Naive thymus-derived CD8-positive, alpha-beta T cell (primary cell): ENCODE data around the gene TMEM132D. TPM values are rescaled to one million over a fixed set of nuclear protein-coding genes. Genes with fewer than 3 reads are reported as not detected.

ENCODE experiments used
- ATAC-seq, 2 donors: fragments of 150-1000 bp; cut with Tn5 transposase in 1 of 2; sonication (Bioruptor Pico), chemical (Tn5 transposase) in 1 of 2; 1 replicate in 1 of 2; 2 replicates in 1 of 2; pipeline ENCODE4 v1.10.0; 2021; ENCODE audit warnings: mild to moderate bottlenecking in 2 of 2, moderate library complexity in 2 of 2
- POLR2A ChIA-PET: fragments of 350-600 bp; sonication (Branson Sonifier 250); formaldehyde crosslinking; loops from one replicate; lab custom pipeline; 2021; ENCODE audit warnings: antibody characterized with exemption; lab: Charles Lee
- DNase-seq, 10 donors: peaks; one replicate each; pipeline versions ENCODE4 v3.0.0 to v3.0.0-alpha.2; 2020 to 2022
- H3K27ac Mint-ChIP-seq, 10 donors: one replicate each; pipeline ENCODE4 v1.8.0; 2020 to 2022; ENCODE audit warnings: mild to moderate bottlenecking in 10 of 10, mixed read lengths in 10 of 10, moderate library complexity in 4 of 10, inconsistent platforms in 1 of 10
- H3K27me3 Mint-ChIP-seq, 5 donors: one replicate each; pipeline ENCODE4 v1.8.0; 2021 to 2022; ENCODE audit warnings: mixed read lengths in 5 of 5
- H3K36me3 Mint-ChIP-seq, 3 donors: one replicate each; pipeline ENCODE4 v1.8.0; 2020 to 2022; ENCODE audit warnings: mixed read lengths in 3 of 3, mild to moderate bottlenecking in 2 of 3, inconsistent platforms in 1 of 3
- H3K4me1 Mint-ChIP-seq, 4 donors: one replicate each; pipeline ENCODE4 v1.8.0; 2021 to 2022; ENCODE audit warnings: mixed read lengths in 4 of 4
- H3K4me3 Mint-ChIP-seq, 10 donors: one replicate each; pipeline ENCODE4 v1.8.0; 2020 to 2022; ENCODE audit warnings: mild to moderate bottlenecking in 10 of 10, mixed read lengths in 10 of 10, moderate library complexity in 6 of 10, inconsistent platforms in 1 of 10
- H3K9me3 Mint-ChIP-seq, 9 donors: one replicate each; pipeline ENCODE4 v1.8.0; 2020 to 2022; ENCODE audit warnings: mixed read lengths in 9 of 9, mild to moderate bottlenecking in 3 of 9, inconsistent platforms in 1 of 9, moderate library complexity in 1 of 9
- polyA plus RNA-seq, 3 donors: library from polyadenylated mRNA; unstranded; fragments of 300-500 nt; fragmentation: Illumina TruSeq; gene quantifications; one replicate each; pipeline ENCODE4 v1.2.3, GENCODE V29; 2021
- total RNA-seq, 8 experiments: library from RNA in 2 of 8; stranded (reverse) in 2 of 8; gene quantifications; one replicate each; pipeline ENCODE4 v1.2.3 and lab custom pipeline; 2021 to 2026

Gene TMEM132D
- total and polyA plus RNA-seq, 5 experiments from 2014 or later = not detected

DNA sequence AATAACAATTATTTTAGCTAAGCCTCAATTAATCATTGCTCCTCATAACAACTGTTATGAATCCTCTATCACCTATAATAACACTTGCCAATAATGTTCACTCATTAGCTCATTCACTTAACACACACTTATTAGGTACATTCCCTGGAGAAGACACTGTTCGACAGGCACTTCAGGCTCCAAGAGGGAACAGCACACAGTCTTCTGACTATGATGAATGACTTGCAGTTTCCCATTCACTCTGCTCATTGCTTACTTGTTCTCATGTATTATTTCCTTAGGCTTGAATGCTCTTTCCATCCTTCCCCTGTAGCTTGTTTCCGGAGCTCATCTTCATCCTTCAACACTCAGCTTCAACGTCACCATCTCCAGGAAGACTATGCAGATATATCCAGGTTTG is 437.3 kb downstream of the TMEM132D start:
- DNase-seq (no peak), ATAC-seq (no peak)
- H3K9me3 Mint-ChIP-seq = peaks cover 0 to 12% (median 5%) of the 10 kb centered on the region in 9 donors
- H3K36me3 Mint-ChIP-seq = peaks cover 0 to 7% (median 0%) of the 10 kb centered on the region in 3 donors
- no peaks in the 10 kb centered on the region for H3K27me3 Mint-ChIP-seq
- H3K4me3 Mint-ChIP-seq = no peak overlapping the region
- H3K4me1 Mint-ChIP-seq = no peaks in the 10 kb centered on the region
- POLR2A ChIA-PET = no interaction called here
- no peak overlapping the region for H3K27ac Mint-ChIP-seq

DNA sequence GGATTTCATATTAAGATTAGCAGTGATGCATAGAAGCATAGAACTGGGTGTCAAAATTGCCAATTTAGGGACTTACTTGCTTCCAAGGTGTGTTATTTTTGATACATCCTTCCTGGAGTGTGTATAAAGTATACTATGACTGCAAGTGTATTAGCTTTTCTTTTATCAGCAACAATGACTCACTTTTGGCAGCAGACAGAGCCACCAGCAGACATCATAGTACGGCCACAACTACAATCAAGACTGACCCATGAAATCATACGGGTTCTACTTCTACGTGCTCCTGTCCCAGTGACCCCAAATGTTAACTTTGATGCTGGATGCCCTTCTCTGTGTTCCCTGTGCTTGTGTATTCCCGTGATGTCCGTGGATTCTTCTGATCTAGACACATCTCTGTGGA is 443.9 kb downstream of the TMEM132D start:
- no peak overlapping the region for H3K27ac Mint-ChIP-seq
- peaks cover 0 to 27% (median 3%) of the 10 kb centered on the region in 9 donors for H3K9me3 Mint-ChIP-seq
- H3K27me3 Mint-ChIP-seq = no peaks in the 10 kb centered on the region
- no peak overlapping the region for H3K4me3 Mint-ChIP-seq
- POLR2A ChIA-PET = no interaction called here
- no peak for ATAC-seq
- H3K4me1 Mint-ChIP-seq = no peaks in the 10 kb centered on the region
- no peak for DNase-seq
- H3K36me3 Mint-ChIP-seq = no peaks in the 10 kb centered on the region

DNA sequence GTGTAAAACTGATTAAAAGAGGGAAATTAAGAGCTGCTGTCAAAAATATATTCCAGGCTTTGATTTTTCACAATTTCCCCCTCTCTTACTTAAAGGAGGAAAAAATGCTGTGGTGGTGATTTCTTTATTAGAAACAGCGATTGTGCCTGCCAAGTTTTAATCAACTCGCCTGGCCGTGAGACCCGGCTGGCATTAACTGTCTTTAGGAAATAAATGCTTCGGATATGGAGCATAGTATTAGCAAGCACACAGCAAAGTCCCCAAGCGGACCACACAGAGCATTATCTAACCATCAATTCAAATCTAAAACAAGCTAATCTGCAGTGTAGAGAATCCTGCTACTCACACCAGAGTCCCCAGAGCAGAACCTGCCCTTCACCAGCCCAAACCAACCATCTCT is 457.1 kb downstream of the TMEM132D start:
- Mint-ChIP-seq H3K4me3 (no peak overlapping the region), H3K9me3 (peaks cover 0 to 7% (median 2%) of the 10 kb centered on the region in 9 donors), H3K27me3 (peaks cover 0 to 5% (median 0%) of the 10 kb centered on the region in 5 donors), H3K27ac (no peak overlapping the region), H3K4me1 (no peaks in the 10 kb centered on the region), H3K36me3 (no peaks in the 10 kb centered on the region)
- no peak for DNase-seq
- no peak for ATAC-seq
- POLR2A ChIA-PET = no interaction called here

DNA sequence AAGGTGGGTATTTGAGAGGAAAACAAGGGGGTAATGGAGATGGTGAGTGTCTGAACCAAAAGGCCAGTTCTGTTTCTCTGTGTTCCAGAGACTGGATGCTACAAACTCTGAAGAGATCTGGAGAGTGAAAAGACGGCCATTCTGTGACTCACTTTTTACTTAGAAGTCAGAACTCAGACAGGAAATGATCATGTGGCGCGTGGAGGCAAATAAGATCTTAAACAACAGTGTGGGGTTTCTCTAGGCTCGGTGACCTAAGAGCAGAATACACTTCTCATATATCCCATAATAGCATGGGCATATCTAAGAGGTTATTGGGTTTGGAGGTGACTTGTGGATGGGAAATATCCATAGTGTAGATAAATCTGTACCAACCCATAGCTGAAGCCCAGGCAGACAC is 463.5 kb downstream of the TMEM132D start:
- no peak overlapping the region for H3K27ac Mint-ChIP-seq

DNA sequence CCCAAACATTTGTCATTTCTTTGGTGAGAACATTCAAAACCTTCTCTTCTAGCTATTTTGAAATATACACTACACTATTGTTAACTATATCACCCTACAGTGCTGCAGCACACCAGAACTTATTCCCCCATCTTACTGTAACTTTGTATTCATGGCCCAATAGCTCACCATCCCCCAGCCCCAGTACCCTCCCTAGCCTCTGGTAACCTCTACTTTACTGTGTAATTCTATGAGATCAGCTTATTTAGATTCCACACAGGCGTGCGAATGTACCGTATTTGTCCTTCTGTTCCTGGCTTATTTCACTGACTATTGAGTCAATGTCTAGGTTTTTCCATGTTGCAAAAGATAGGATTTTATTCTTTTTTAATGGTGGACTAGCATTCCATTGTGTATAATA is 469.0 kb downstream of the TMEM132D start:
- POLR2A ChIA-PET = no interaction called here
- ATAC-seq (no peak), DNase-seq (no peak)
- no peaks in the 10 kb centered on the region for H3K27me3 Mint-ChIP-seq
- peaks cover 0 to 43% (median 13%) of the 10 kb centered on the region in 9 donors for H3K9me3 Mint-ChIP-seq
- H3K4me1 Mint-ChIP-seq = no peaks in the 10 kb centered on the region
- H3K4me3 Mint-ChIP-seq = no peak overlapping the region
- no peak overlapping the region for H3K27ac Mint-ChIP-seq
- no peaks in the 10 kb centered on the region for H3K36me3 Mint-ChIP-seq

More for the DNA sequence above, 463.5 kb downstream of the TMEM132D start:
- H3K4me1 Mint-ChIP-seq = no peaks in the 10 kb centered on the region
- ATAC-seq (no peak), DNase-seq (no peak)
- no peak overlapping the region for H3K4me3 Mint-ChIP-seq
- no peaks in the 10 kb centered on the region for H3K36me3 Mint-ChIP-seq
- H3K9me3 Mint-ChIP-seq = peaks cover 0 to 27% (median 13%) of the 10 kb centered on the region in 9 donors
- H3K27me3 Mint-ChIP-seq = peaks cover 0 to 5% (median 0%) of the 10 kb centered on the region in 5 donors
- POLR2A ChIA-PET = no interaction called here

DNA sequence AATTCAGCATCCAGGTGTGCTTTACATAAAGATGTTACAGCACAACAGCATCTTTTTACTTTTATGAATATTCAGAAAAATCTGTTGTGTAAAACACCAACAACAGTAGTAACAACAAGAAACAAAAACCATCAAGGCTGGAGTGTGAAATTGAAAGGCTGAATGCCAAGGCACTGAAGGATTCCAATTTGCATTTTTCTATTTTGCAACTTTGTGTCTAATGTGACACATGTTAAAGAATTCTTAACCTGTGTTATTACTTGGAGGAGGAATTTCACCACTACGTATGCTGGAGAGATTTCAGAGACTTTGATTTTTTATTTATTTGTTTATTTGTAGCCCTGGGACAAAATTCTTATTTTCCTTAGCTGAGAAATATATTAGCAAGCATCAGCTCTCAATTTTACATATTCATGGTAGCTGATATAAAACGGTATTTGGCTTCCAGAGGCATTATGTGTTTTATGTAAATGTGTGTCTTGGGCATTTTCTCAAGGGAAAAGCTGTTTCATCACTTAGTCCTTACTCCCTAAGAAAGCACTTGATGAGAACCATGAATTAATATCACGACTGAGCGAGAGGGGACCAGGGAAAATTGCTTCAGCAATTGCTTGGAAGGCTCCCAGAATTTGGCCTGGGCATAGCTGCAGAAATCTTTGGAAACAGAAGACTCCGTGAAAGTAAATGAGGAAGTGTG is 475.4 kb downstream of the TMEM132D start:
- H3K4me1 Mint-ChIP-seq = no peaks in the 10 kb centered on the region
- no peak overlapping the region for H3K27ac Mint-ChIP-seq
- no peaks in the 10 kb centered on the region for H3K36me3 Mint-ChIP-seq
- POLR2A ChIA-PET = no interaction called here
- peaks cover 0 to 17% (median 5%) of the 10 kb centered on the region in 9 donors for H3K9me3 Mint-ChIP-seq
- peaks cover 0 to 3% (median 0%) of the 10 kb centered on the region in 5 donors for H3K27me3 Mint-ChIP-seq
- DNase-seq (no peak), ATAC-seq (no peak)
- no peak overlapping the region for H3K4me3 Mint-ChIP-seq

DNA sequence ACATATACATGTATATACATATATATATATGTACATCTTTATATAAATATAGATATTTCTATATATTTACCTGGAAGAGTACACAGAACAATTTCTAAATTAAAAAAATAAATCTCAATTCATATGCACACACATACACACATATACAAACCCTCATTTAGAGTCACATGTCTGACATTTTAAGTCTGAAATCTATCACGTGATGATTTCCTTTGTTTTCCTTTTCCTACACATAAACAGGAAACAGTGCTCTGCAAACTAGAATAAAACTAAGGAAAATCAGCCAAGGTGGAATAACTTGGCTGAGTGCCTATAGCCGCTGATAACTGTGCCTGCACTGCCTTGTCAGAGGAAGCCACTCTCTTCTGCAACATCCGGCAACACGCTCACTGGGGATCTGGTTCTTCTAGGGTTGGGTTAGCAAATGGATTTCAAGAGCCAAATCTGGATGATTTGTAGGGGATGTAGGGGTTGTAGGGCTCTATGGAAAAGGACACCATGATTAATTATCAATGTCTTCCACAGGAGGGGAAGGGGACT is 480.7 kb downstream of the TMEM132D start:
- no peak for ATAC-seq
- H3K9me3 Mint-ChIP-seq = peaks cover 0 to 15% (median 5%) of the 10 kb centered on the region in 9 donors

DNA sequence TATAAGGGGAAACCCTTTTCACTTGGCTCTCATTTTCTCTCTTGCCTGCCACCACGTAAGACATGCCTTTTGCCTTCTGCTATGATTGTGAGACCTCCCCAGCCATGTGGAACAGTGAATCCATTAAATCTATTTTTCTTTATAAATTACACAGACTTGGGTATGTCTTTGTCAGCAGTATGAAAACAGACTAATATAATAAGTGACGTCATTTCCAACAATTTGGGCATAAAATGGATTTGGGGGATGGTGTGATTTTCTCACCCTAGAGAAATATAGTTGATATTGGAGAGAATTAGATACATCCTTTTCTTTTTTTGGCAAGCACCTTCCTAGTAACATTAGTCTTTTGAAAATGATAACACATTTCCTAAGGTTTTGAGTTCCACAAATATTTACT is 490.5 kb downstream of the TMEM132D start:
- no peak for DNase-seq
- Mint-ChIP-seq H3K4me1 (no peaks in the 10 kb centered on the region), H3K36me3 (no peaks in the 10 kb centered on the region), H3K27me3 (peaks cover 0 to 3% (median 0%) of the 10 kb centered on the region in 5 donors), H3K27ac (no peak overlapping the region), H3K9me3 (peaks cover 0 to 25% (median 9%) of the 10 kb centered on the region in 9 donors), H3K4me3 (no peak overlapping the region)
- ATAC-seq = no peak
- POLR2A ChIA-PET = no interaction called here

More for the DNA sequence above, 480.7 kb downstream of the TMEM132D start:
- Mint-ChIP-seq H3K36me3 (no peaks in the 10 kb centered on the region), H3K27me3 (peaks cover 0 to 3% (median 0%) of the 10 kb centered on the region in 5 donors), H3K4me3 (no peak overlapping the region), H3K4me1 (no peaks in the 10 kb centered on the region), H3K27ac (no peak overlapping the region)
- DNase-seq = no peak
- POLR2A ChIA-PET = no interaction called here

DNA sequence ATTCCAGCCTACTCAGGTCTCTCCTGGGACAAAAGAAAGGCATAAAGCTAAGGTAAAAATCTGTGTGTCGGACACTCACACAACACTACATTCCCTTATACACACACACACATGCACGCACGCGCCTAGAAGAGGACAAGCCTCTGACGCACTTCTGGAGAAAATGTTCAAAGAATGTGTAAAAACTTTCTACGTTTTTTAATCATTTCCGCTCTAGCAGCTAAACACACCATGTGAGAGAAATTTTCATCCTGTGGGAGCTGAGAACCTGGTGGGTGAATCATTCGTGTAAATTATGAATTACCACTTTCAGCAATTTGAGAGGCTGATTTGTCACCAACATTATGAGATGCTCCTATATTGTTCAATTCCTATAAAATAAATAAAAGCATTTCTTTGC is 494.5 kb downstream of the TMEM132D start:
- Mint-ChIP-seq H3K4me1 (no peaks in the 10 kb centered on the region), H3K27me3 (peaks cover 0 to 4% (median 0%) of the 10 kb centered on the region in 5 donors), H3K9me3 (peaks cover 0 to 10% (median 3%) of the 10 kb centered on the region in 9 donors), H3K36me3 (no peaks in the 10 kb centered on the region), H3K4me3 (no peak overlapping the region), H3K27ac (no peak overlapping the region)
- ATAC-seq = no peak
- DNase-seq = no peak
- POLR2A ChIA-PET = no interaction called here

DNA sequence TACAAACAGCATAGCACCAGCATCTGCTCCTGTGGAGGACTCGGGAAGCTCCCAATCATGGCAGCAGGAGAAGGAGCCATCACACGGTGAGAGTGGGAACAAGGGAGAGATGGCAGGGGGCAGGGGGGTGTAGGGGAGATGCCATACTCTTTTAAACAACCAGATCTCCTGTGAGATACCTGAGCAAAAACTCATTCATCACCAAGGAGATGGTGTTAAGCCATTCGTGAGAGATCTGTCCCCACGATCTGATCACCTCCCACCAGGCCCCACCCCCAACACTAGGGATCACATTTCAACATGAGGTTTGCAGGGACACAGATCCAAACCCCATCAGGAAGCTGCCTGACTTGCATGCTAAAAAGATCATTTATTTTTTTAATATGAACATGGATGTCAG is 499.3 kb downstream of the TMEM132D start:
- POLR2A ChIA-PET = no interaction called here

DNA sequence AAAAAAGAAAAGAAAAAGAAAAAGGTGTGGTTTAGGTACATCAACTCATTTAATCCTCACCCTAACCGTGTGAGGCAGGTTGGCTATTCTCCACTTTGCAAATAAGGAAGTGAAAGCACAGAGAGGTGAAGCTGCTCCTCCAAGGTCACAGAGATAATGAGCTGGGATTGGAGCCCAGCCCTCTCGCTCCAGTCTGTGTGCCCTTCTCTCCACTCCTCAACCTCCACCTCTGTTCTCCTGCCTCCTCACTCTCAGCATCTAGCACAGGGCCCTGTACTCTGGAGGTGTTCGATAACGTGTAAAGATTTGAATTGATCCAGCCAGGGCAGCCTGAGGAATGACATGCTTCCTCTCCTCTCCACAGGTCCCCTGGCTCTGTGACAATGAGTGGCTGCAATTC is 502.3 kb downstream of the TMEM132D start:
- no peak overlapping the region for H3K4me3 Mint-ChIP-seq
- POLR2A ChIA-PET = no interaction called here
- H3K36me3 Mint-ChIP-seq = no peaks in the 10 kb centered on the region
- ATAC-seq (no peak), DNase-seq (no peak)
- H3K4me1 Mint-ChIP-seq = no peaks in the 10 kb centered on the region
- peaks cover 0 to 32% (median 7%) of the 10 kb centered on the region in 9 donors for H3K9me3 Mint-ChIP-seq
- H3K27me3 Mint-ChIP-seq = peaks cover 0 to 3% (median 0%) of the 10 kb centered on the region in 5 donors
- no peak overlapping the region for H3K27ac Mint-ChIP-seq

More for the DNA sequence above, 499.3 kb downstream of the TMEM132D start:
- DNase-seq (no peak), ATAC-seq (no peak)
- H3K4me1 Mint-ChIP-seq = no peaks in the 10 kb centered on the region
- peaks cover 0 to 3% (median 0%) of the 10 kb centered on the region in 5 donors for H3K27me3 Mint-ChIP-seq
- H3K4me3 Mint-ChIP-seq = no peak overlapping the region
- H3K27ac Mint-ChIP-seq = no peak overlapping the region
- no peaks in the 10 kb centered on the region for H3K36me3 Mint-ChIP-seq
- peaks cover 0 to 15% (median 4%) of the 10 kb centered on the region in 9 donors for H3K9me3 Mint-ChIP-seq

DNA sequence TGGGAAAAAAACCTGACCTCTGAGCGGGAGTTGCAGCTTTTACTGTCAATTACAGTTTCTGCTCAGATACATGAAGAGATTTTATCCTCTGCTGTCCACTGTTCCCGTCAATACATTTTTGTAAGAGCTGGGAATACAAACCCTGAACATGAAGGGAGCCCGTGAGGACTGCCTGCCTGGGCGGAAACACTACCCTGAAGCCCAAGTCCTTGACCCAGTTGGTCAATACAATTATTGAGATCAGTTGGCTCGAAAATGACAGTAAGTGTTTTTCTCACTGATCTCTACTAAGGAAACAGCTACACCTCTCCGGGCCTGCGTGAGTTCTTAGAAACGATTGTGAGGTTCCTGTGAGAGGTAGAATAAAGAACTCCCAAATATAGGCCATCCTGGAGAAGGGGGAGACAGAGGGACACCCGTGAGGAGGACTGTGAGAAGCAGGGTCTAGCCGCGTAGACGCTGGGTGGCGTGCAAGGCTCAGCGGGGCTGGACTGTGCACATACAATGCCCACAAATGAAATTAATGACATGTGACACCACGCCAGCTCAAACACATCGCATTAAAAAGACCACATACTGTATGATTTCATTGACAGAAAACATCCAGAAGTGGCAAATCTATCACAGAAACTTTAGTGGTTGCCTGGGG is 509.5 kb downstream of the TMEM132D start:
- no peaks in the 10 kb centered on the region for H3K36me3 Mint-ChIP-seq
- H3K27me3 Mint-ChIP-seq = no peaks in the 10 kb centered on the region
- H3K4me1 Mint-ChIP-seq = no peaks in the 10 kb centered on the region
- H3K4me3 Mint-ChIP-seq = no peak overlapping the region
- DNase-seq (no peak), ATAC-seq (no peak)
- POLR2A ChIA-PET = no interaction called here
- peaks cover 0 to 23% (median 4%) of the 10 kb centered on the region in 9 donors for H3K9me3 Mint-ChIP-seq
- no peak overlapping the region for H3K27ac Mint-ChIP-seq

DNA sequence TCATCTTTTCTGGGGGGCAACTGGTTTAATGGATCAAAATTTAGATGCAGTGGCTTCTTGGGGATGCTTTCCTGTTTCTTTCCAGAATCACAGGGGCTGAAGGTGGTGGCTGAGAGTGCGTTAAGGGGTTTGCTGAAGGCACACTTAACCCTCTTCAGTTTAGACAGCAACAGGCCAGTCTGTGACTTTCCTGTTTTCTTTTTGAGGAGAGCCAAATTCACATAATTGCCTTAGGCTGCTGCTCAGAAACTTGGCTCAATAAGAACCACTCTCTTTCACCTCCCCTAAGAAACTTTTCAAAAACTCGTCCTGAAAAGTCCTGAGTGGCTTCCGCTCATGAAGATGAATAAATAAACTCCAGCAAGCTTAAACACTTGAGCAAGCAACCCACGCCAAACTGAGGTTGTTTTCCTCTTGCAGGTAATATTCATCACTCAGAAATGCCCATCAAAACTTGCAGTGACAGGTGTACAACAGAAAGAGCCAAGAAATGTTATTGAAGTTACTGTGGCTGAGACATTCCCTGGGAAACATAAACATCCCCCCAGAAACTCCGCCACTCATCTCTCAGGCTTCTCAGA is 510.4 kb downstream of the TMEM132D start:
- H3K4me3 Mint-ChIP-seq = no peak overlapping the region
- H3K27me3 Mint-ChIP-seq = no peaks in the 10 kb centered on the region
- POLR2A ChIA-PET = no interaction called here
- ATAC-seq (no peak), DNase-seq (no peak)
- no peak overlapping the region for H3K27ac Mint-ChIP-seq
- H3K36me3 Mint-ChIP-seq = no peaks in the 10 kb centered on the region
- no peaks in the 10 kb centered on the region for H3K4me1 Mint-ChIP-seq
- peaks cover 0 to 21% (median 0%) of the 10 kb centered on the region in 9 donors for H3K9me3 Mint-ChIP-seq
